Hepatocyte (in vitro differentiated cells): ENCODE data around the gene MICU1. TPM values are rescaled to one million over a fixed set of nuclear protein-coding genes. Genes with fewer than 3 reads are reported as not detected.
"Not testable (repeated sequence)": the region's sequence is repeated elsewhere in the genome, so short reads cannot be mapped to it uniquely, and the experiment has no call there.

Experiments
- DNase-seq: peaks from one replicate; pipeline ENCODE4 v3.0.0-alpha.2; 2016; ENCODE audit warnings: low spot score
- H2AFZ ChIP-seq: fragments of 200-600 bp; sonication (generic); 2 replicates; pipeline ENCODE4 v1.6.0; 2016; ENCODE audit warnings: antibody characterized with exemption, mild to moderate bottlenecking
- H3K27ac ChIP-seq: fragments of 200-600 bp; sonication (generic); 2 replicates; pipeline ENCODE4 v1.5.1; 2016; ENCODE audit warnings: mild to moderate bottlenecking
- H3K27me3 ChIP-seq: fragments of 200-600 bp; sonication (generic); 2 replicates; pipeline ENCODE4 v1.6.1; 2016
- H3K36me3 ChIP-seq: fragments of 200-600 bp; sonication (generic); replicated peaks from 2 replicates; pipeline ENCODE4 v1.5.1; 2016; ENCODE audit warnings: low read depth; ENCODE audit not compliant: insufficient read depth
- H3K4me1 ChIP-seq: fragments of 200-600 bp; sonication (generic); 2 replicates; pipeline ENCODE4 v1.5.1; 2016; ENCODE audit warnings: mild to moderate bottlenecking, moderate library complexity; ENCODE audit not compliant: insufficient read depth
- H3K4me2 ChIP-seq: fragments of 200-600 bp; sonication (generic); 2 replicates; pipeline ENCODE4 v1.6.0; 2016
- H3K4me3 ChIP-seq: fragments of 200-600 bp; sonication (generic); 2 replicates; pipeline ENCODE4 v1.5.1; 2016; ENCODE audit warnings: mild to moderate bottlenecking
- H3K79me2 ChIP-seq: fragments of 200-600 bp; sonication (generic); 2 replicates; pipeline ENCODE4 v1.6.0; 2017; ENCODE audit warnings: mild to moderate bottlenecking
- H3K9me2 ChIP-seq: fragments of 200-600 bp; sonication (generic); replicated peaks from 2 replicates; pipeline ENCODE4 v1.6.0; 2017; ENCODE audit warnings: mild to moderate bottlenecking; ENCODE audit not compliant: insufficient read depth
- H3K9me3 ChIP-seq: fragments of 200-600 bp; sonication (generic); 2 replicates; pipeline ENCODE4 v1.5.1; 2016; ENCODE audit warnings: low read depth, mild to moderate bottlenecking
- H4K20me1 ChIP-seq: fragments of 200-600 bp; sonication (generic); 2 replicates; pipeline ENCODE4 v1.6.0; 2016; ENCODE audit warnings: mild to moderate bottlenecking; ENCODE audit not compliant: insufficient read depth, poor library complexity, severe bottlenecking
- CTCF ChIP-seq: fragments of 200-600 bp; sonication (generic); IDR thresholded peaks from 2 replicates; pipeline ENCODE4 v1.5.1; 2016; ENCODE audit warnings: antibody characterized with exemption, mild to moderate bottlenecking; ENCODE audit not compliant: poor library complexity
- EZH2 ChIP-seq: fragments of 200-600 bp; sonication (generic); IDR thresholded peaks from 2 replicates; pipeline ENCODE4 v1.6.1; 2016; ENCODE audit warnings: antibody characterized with exemption, mild to moderate bottlenecking, borderline replicate concordance
- EZH2phosphoT487 ChIP-seq: fragments of 200-600 bp; sonication (generic); IDR thresholded peaks from one replicate; pipeline ENCODE4 v1.6.1; 2018; ENCODE audit warnings: antibody characterized with exemption, mild to moderate bottlenecking, low read depth, moderate library complexity; ENCODE audit not compliant: unreplicated experiment, severe bottlenecking
- whole genome bisulfite sequencing: methylation state at CpG from one replicate; pipeline ENCODE4 v1.1.6; 2016; ENCODE audit warnings: low lambda C conversion rate; ENCODE audit errors: missing lambda C conversion rate; 5-methylcytosine and 5-hydroxymethylcytosine counted together
- polyA plus RNA-seq: library from polyadenylated mRNA; unstranded; fragments of >200 nt; fragmentation: Nextera tagmentation; extraction: Ambion mirVana; gene quantifications from 2 replicates; pipeline ENCODE4 v1.2.1, GENCODE V29; 2016
- total RNA-seq: library from RNA; depleted of rRNA; stranded (reverse); fragments of >200 nt; gene quantifications from 2 replicates; pipeline ENCODE4 v1.2.3, GENCODE V29; 2014

MICU1 gene
- total and polyA plus RNA-seq, 2 experiments from 2014 or later: 34.0 to 60.1 TPM

GRCh38 chr10:72455889-72456595 is 169.8 kb downstream of the MICU1 start:
- WGBS: 56% methylated on average over 3 of the region's 3 CpGs
- Histone ChIP-seq H3K79me2 (no peaks in the 10 kb centered on the region), H3K27ac (no peak overlapping the region), H3K36me3 (no peaks in the 10 kb centered on the region), H3K4me1 (no peaks in the 10 kb centered on the region), H4K20me1 (no peaks in the 10 kb centered on the region), H3K27me3 (no peaks in the 10 kb centered on the region), H2AFZ (no peak overlapping the region), H3K4me2 (no peak overlapping the region), H3K9me3 (no peaks in the 10 kb centered on the region), H3K9me2 (no peaks in the 10 kb centered on the region), H3K4me3 (no peak overlapping the region)
- TF ChIP-seq EZH2: no peak
- no peak for TF ChIP-seq EZH2phosphoT487
- TF ChIP-seq CTCF: no peak
- no peak for DNase-seq

GRCh38 chr10:72449941-72450441 is 175.9 kb downstream of the MICU1 start:
- H3K27ac ChIP-seq: peak overlapping the region; percentile 71
- no peak overlapping the region for H2AFZ ChIP-seq
- H3K27me3 ChIP-seq: no peaks in the 10 kb centered on the region
- H3K79me2 ChIP-seq: no peaks in the 10 kb centered on the region
- WGBS: 64% methylated on average over 6 of the region's 6 CpGs
- H3K36me3 ChIP-seq: no peaks in the 10 kb centered on the region
- H3K4me3 ChIP-seq: no peak overlapping the region
- H3K9me3 ChIP-seq: no peaks in the 10 kb centered on the region
- no peaks in the 10 kb centered on the region for H4K20me1 ChIP-seq
- peak overlapping the region; percentile 46 for H3K4me2 ChIP-seq
- DNase-seq: peak; percentile 25
- no peaks in the 10 kb centered on the region for H3K9me2 ChIP-seq
- TF ChIP-seq CTCF (no peak), EZH2phosphoT487 (no peak), EZH2 (no peak)
- no peaks in the 10 kb centered on the region for H3K4me1 ChIP-seq

- Histone ChIP-seq H3K9me3 (no peaks in the 10 kb centered on the region), H3K4me2 (no peak overlapping the region), H3K4me3 (no peak overlapping the region), H3K36me3 (no peaks in the 10 kb centered on the region), H3K9me2 (no peaks in the 10 kb centered on the region), H3K4me1 (no peaks in the 10 kb centered on the region), H3K79me2 (no peaks in the 10 kb centered on the region), H2AFZ (no peak overlapping the region), H4K20me1 (no peaks in the 10 kb centered on the region), H3K27ac (no peak overlapping the region), H3K27me3 (no peaks in the 10 kb centered on the region)
- DNase-seq: no peak
- WGBS: 98% methylated on average over 3 of the region's 3 CpGs
- TF ChIP-seq EZH2 (no peak), CTCF (no peak), EZH2phosphoT487 (no peak)
Measured at GRCh38 chr10:72445851-72446250, 180.0 kb downstream of the MICU1 start.

GRCh38 chr10:72442969-72443368 is 182.9 kb downstream of the MICU1 start:
- not testable (repeated sequence) for H3K4me2 ChIP-seq, DNase-seq, H3K9me2 ChIP-seq, H4K20me1 ChIP-seq, H3K79me2 ChIP-seq, H2AFZ ChIP-seq, H3K36me3 ChIP-seq, H3K4me1 ChIP-seq, H3K4me3 ChIP-seq, H3K9me3 ChIP-seq, H3K27ac ChIP-seq, H3K27me3 ChIP-seq
- WGBS: 100% methylated on average over 2 of the region's 3 CpGs
